GM12878 (cell line): ENCODE results near the gene FAM234B. TPM values are rescaled to one million over a fixed set of nuclear protein-coding genes. Genes with fewer than 3 reads are reported as not detected.

Experiments
- ATAC-seq: fragments of 200-7000 bp; cut with Tn5 transposase; 3 replicates; pipeline ENCODE4 v1.9.1; 2020; ENCODE audit warnings: mild to moderate bottlenecking, moderate library complexity
- BruUV-seq: library from RNA; stranded (reverse); fragments of 400-500 nt; replicated peaks from 2 replicates; lab custom pipeline; 2021; lab: Mats Ljungman, UMichigan
- CTCF ChIA-PET: fragments of 300-600 bp; sonication (Branson Sonifier 250); formaldehyde crosslinking; extraction: SDS; loops from one replicate; lab custom pipeline; 2021; ENCODE audit warnings: inconsistent platforms; lab: Yijun Ruan, JAX
- POLR2A ChIA-PET: fragments of 350-600 bp; formaldehyde crosslinking; extraction: SDS; loops from one replicate; lab custom pipeline; 2021; ENCODE audit warnings: inconsistent platforms; lab: Charles Lee
- RAD21 ChIA-PET: fragments of 300-600 bp; sonication (Branson Sonifier 250); formaldehyde crosslinking; loops from one replicate; lab custom pipeline; 2023; ENCODE audit warnings: antibody characterized with exemption; ENCODE audit not compliant: unreplicated experiment; lab: Charles Lee
- SMC1A ChIA-PET: fragments of 300-600 bp; sonication (Branson Sonifier 250); formaldehyde crosslinking; loops from one replicate; lab custom pipeline; 2023; ENCODE audit not compliant: unreplicated experiment, uncharacterized antibody; lab: Charles Lee
- DNase-seq: peaks from one replicate; pipeline ENCODE4 v3.0.0-alpha.2; 2011; ENCODE audit warnings: low read depth, low spot score
- FAIRE-seq: peaks from 3 replicates; lab custom pipeline; 2011; peaks lifted over from hg19 to GRCh38; lab: Jason Lieb, UNC
- H2AFZ ChIP-seq: 2 replicates; pipeline ENCODE4 v1.6.0; 2011; ENCODE audit warnings: low read depth, low read length, control low read depth; ENCODE audit not compliant: control insufficient read depth
- H3K27ac ChIP-seq: 2 replicates; pipeline ENCODE4 v1.5.1; 2011; ENCODE audit warnings: control low read depth; ENCODE audit not compliant: control insufficient read depth, insufficient read depth
- H3K27me3 ChIP-seq, 2 experiments: replicated peaks in 1 of 2; 2 replicates each; pipeline versions ENCODE4 v1.6.0 to v1.6.1; 2011; ENCODE audit warnings: low read length in 1 of 2; ENCODE audit not compliant: control insufficient read depth in 2 of 2, insufficient read depth in 2 of 2
- H3K36me3 ChIP-seq, 2 experiments: 2 replicates each; pipeline ENCODE4 v1.5.1; 2011; ENCODE audit warnings: low read length in 1 of 2; ENCODE audit not compliant: control insufficient read depth in 2 of 2, insufficient read depth in 2 of 2
- H3K4me1 ChIP-seq: 2 replicates; pipeline ENCODE4 v1.6.1; 2011; ENCODE audit warnings: mild to moderate bottlenecking, low read length, moderate library complexity, mixed read lengths; ENCODE audit not compliant: control insufficient read depth, insufficient read depth
- H3K4me2 ChIP-seq: 2 replicates; pipeline ENCODE4 v1.6.0; 2011; ENCODE audit warnings: control low read depth; ENCODE audit not compliant: control insufficient read depth, insufficient read depth
- H3K4me3 ChIP-seq: fragments of 200-600 bp; sonication (generic); 2 replicates; pipeline ENCODE4 v1.5.1; 2016
- H3K79me2 ChIP-seq: 2 replicates; pipeline ENCODE4 v1.6.0; 2011; ENCODE audit warnings: low read length; ENCODE audit not compliant: control insufficient read depth, insufficient read depth
- H3K9ac ChIP-seq: 2 replicates; pipeline ENCODE4 v1.8.0; 2011; ENCODE audit warnings: low read length, control low read depth, mixed read lengths; ENCODE audit not compliant: control insufficient read depth, insufficient read depth
- H3K9me3 ChIP-seq: replicated peaks from 3 replicates; pipeline ENCODE4 v1.5.1; 2011; ENCODE audit warnings: mild to moderate bottlenecking, low read length; ENCODE audit not compliant: control insufficient read depth, insufficient read depth
- H4K20me1 ChIP-seq: 2 replicates; pipeline ENCODE4 v1.6.0; 2011; ENCODE audit not compliant: control insufficient read depth, insufficient read depth
- CBX5 ChIP-seq: sonication (generic); IDR thresholded peaks from 2 replicates; pipeline ENCODE4 v1.6.1; 2016; ENCODE audit warnings: low read depth, moderate library complexity, mild to moderate bottlenecking, inconsistent platforms
- EGR1 ChIP-seq, 2 experiments: IDR thresholded peaks; 1 replicate in 1 of 2; 2 replicates in 1 of 2; pipeline ENCODE4 v1.6.1; 2011 to 2012; ENCODE audit warnings: low read depth in 2 of 2, low read length in 2 of 2, borderline replicate concordance in 1 of 2, mild to moderate bottlenecking in 1 of 2, moderate library complexity in 1 of 2
- FOS ChIP-seq: IDR thresholded peaks from 3 replicates; pipeline ENCODE4 v1.6.1; 2011; ENCODE audit warnings: borderline replicate concordance; ENCODE audit not compliant: insufficient read length; ENCODE audit errors: extremely low read depth
- GATAD2B ChIP-seq: fragments of 450-650 bp; conservative IDR thresholded peaks from 2 replicates; pipeline ENCODE4 v1.6.1; 2017; ENCODE audit warnings: low read depth, mild to moderate bottlenecking, moderate library complexity
- KLF5 ChIP-seq: fragments of 450-650 bp; IDR thresholded peaks from 2 replicates; pipeline ENCODE4 v1.6.1; 2014; ENCODE audit warnings: mild to moderate bottlenecking; ENCODE audit not compliant: partially characterized antibody
- MXI1 ChIP-seq: fragments of 150-350 bp; IDR thresholded peaks from 2 replicates; pipeline ENCODE4 v1.6.1; 2011; ENCODE audit warnings: low read depth, mild to moderate bottlenecking, inconsistent platforms, low read length, improper control_type of control experiment
- NFXL1 ChIP-seq: fragments of 450-650 bp; IDR thresholded peaks from 2 replicates; pipeline ENCODE4 v1.6.1; 2017; ENCODE audit warnings: antibody characterized with exemption, mild to moderate bottlenecking, borderline replicate concordance
- NKRF ChIP-seq: fragments of 450-650 bp; conservative IDR thresholded peaks from 2 replicates; pipeline ENCODE4 v1.6.1; 2017; ENCODE audit warnings: mild to moderate bottlenecking, moderate library complexity
- PKNOX1 ChIP-seq: fragments of 450-650 bp; IDR thresholded peaks from 2 replicates; pipeline ENCODE4 v1.6.1; 2016; ENCODE audit warnings: mild to moderate bottlenecking
- RELB ChIP-seq: fragments of 450-650 bp; IDR thresholded peaks from 2 replicates; pipeline ENCODE4 v1.6.1; 2017; ENCODE audit warnings: low read depth, mild to moderate bottlenecking, moderate library complexity
- ZNF24 ChIP-seq: fragments of 450-650 bp; IDR thresholded peaks from 2 replicates; pipeline ENCODE4 v1.6.1; 2017; ENCODE audit warnings: antibody characterized with exemption, mild to moderate bottlenecking
- ZNF274 ChIP-seq: IDR thresholded peaks from one replicate; pipeline ENCODE4 v1.8.0; 2011; ENCODE audit not compliant: insufficient read length, insufficient read depth
- WGBS: methylation state at CpG from one replicate; pipeline ENCODE4 v1.1.6; 2016; ENCODE audit warnings: low lambda C conversion rate; ENCODE audit not compliant: insufficient replicate concordance, insufficient coverage; ENCODE audit errors: missing lambda C conversion rate; 5-methylcytosine and 5-hydroxymethylcytosine counted together
- in situ Hi-C: fragments of 300-500 bp; cut with MboI; formaldehyde crosslinking; loops from 9 replicates; pipeline ENCODE4 v1.14.3; 2018; ENCODE audit warnings: mixed read lengths
- intact Hi-C: fragments of 100-400 bp; cut with micrococcal nuclease; formaldehyde crosslinking; loops from one replicate; pipeline ENCODE4 v1.14.2; 2022; ENCODE audit not compliant: unreplicated experiment
- polyA plus RNA-seq, 11 experiments: library from polyadenylated mRNA; depleted of rRNA in 4 of 11; unstranded in 6 of 11; stranded (reverse) in 5 of 11; fragments of >200 nt; fragmentation: Nextera tagmentation in 4 of 11; fragmentation: Illumina TruSeq in 1 of 11; extraction: Ambion mirVana in 4 of 11; extraction: Trizol in 1 of 11; gene quantifications; 1 replicate in 1 of 11; 2 replicates in 10 of 11; pipeline versions ENCODE4 v1.2.1 to v1.2.3, GENCODE V29; 2011 to 2016; ENCODE audit warnings: inconsistent platforms in 2 of 11, missing spikeins in 2 of 11, low read depth in 1 of 11
- total RNA-seq, 4 experiments: library from RNA; depleted of rRNA in 3 of 4; stranded (reverse); fragments of >200 nt in 3 of 4; fragmentation: Illumina TruSeq in 1 of 4; extraction: Trizol in 1 of 4; gene quantifications; 2 replicates each; pipeline versions ENCODE4 v1.2.1 to v1.2.3, GENCODE V29; 2013 to 2021

FAM234B gene
- total and polyA plus RNA-seq, 10 of the 15 experiments (the other 5 are each of a cell fraction or from before 2014, with no cell fraction given), result 0.09 to 2.8 (median 0.18) TPM

- Histone ChIP-seq H3K4me3 (no peak overlapping the region), H2AFZ (no peak overlapping the region), H3K4me2 (no peak overlapping the region), H3K9ac (no peak overlapping the region), H3K27me3 (no peaks in the 10 kb centered on the region), H3K4me1 (no peaks in the 10 kb centered on the region), H3K9me3 (no peaks in the 10 kb centered on the region), H4K20me1 (no peaks in the 10 kb centered on the region), H3K79me2 (no peaks in the 10 kb centered on the region), H3K27ac (no peak overlapping the region), H3K36me3 (no peaks in the 10 kb centered on the region)
- RAD21 ChIA-PET, result no interaction called here
- POLR2A ChIA-PET, result no interaction called here
- 62% methylated on average over 3 of the region's 3 CpGs for WGBS
- DNase-seq (no peak), ATAC-seq (no peak), FAIRE-seq (peak; percentile 78)
- in situ Hi-C loops, result no loop called here
- CTCF ChIA-PET, result interaction anchor here (0.6 kb wide), 1 partner anchor 14 kb away, joined by 3 read pairs; no protein-coding TSS in a partner anchor
- BruUV-seq, result no TSS peak
- SMC1A ChIA-PET, result no interaction called here
- intact Hi-C loops, result no loop called here
- no peak for TF ChIP-seq MXI1
- TF ChIP-seq GATAD2B, result no peak
- TF ChIP-seq KLF5, result no peak
- TF ChIP-seq ZNF274, result no peak
- no peak for TF ChIP-seq PKNOX1
- no peak for TF ChIP-seq FOS
- no peak for TF ChIP-seq ZNF24
- no peak for TF ChIP-seq EGR1 (IDR thresholded peaks at IDR 0.05; ENCODE audit: borderline replicate concordance in 1 of 2, low read depth in 2 of 2, low read length in 2 of 2)
- TF ChIP-seq NKRF, result no peak
- TF ChIP-seq RELB, result no peak
- TF ChIP-seq NFXL1, result no peak
- no peak for TF ChIP-seq CBX5
Measured at GRCh38 chr12:13073173-13073572, 29.0 kb downstream of the FAM234B start.
